B cell (primary cell): ENCODE results near the gene CTPS2. TPM values are rescaled to one million over a fixed set of nuclear protein-coding genes. Genes with fewer than 3 reads are reported as not detected.

Experiments used
- ATAC-seq: fragments of 200-7000 bp; cut with Tn5 transposase; one replicate; pipeline ENCODE4 v1.10.0; 2021; ENCODE audit warnings: low read depth, mild to moderate bottlenecking, moderate number of reproducible peaks, moderate library complexity
- CTCF ChIA-PET: fragments of 350-600 bp; sonication (Branson Sonifier 250); formaldehyde crosslinking; loops from one replicate; lab custom pipeline; 2021; ENCODE audit warnings: antibody characterized with exemption, inconsistent platforms; lab: Charles Lee
- POLR2A ChIA-PET: fragments of 350-600 bp; sonication (Branson Sonifier 250); formaldehyde crosslinking; loops from one replicate; lab custom pipeline; 2021; ENCODE audit warnings: antibody characterized with exemption; lab: Charles Lee
- DNase-seq: peaks from one replicate; pipeline ENCODE4 v3.0.0; 2013
- H2AFZ ChIP-seq: 2 replicates; pipeline ENCODE4 v1.6.1; 2012; ENCODE audit warnings: mild to moderate bottlenecking, low read depth, low read length; ENCODE audit not compliant: insufficient read depth, poor library complexity, severe bottlenecking
- H3K27ac ChIP-seq, 2 donors: 1 replicate in 1 of 2; 2 replicates in 1 of 2; pipeline ENCODE4 v1.5.1; 2012 to 2013; ENCODE audit warnings: low read length in 2 of 2, mild to moderate bottlenecking in 2 of 2, moderate library complexity in 1 of 2
- H3K27me3 ChIP-seq, 4 experiments: fragments of 200-600 bp in 1 of 4; sonication (generic) in 1 of 4; replicated peaks in 1 of 4; 1 replicate in 2 of 4; 2 replicates in 2 of 4; pipeline versions ENCODE4 v1.6.1 to v1.7.0; 2013 to 2016; ENCODE audit warnings: low read length in 3 of 4, mild to moderate bottlenecking in 2 of 4, mixed read lengths in 1 of 4, moderate library complexity in 1 of 4; ENCODE audit not compliant: insufficient read depth in 4 of 4, control insufficient read depth in 3 of 4; ENCODE audit errors: control extremely low read depth in 1 of 4
- H3K36me3 ChIP-seq, 2 experiments: replicated peaks in 1 of 2; 1 replicate in 1 of 2; 2 replicates in 1 of 2; pipeline versions ENCODE4 v1.6.1 to v1.7.1; 2013; ENCODE audit warnings: low read length in 1 of 2; ENCODE audit not compliant: insufficient read depth in 2 of 2, control insufficient read depth in 1 of 2; ENCODE audit errors: control extremely low read depth in 1 of 2, extremely low read depth in 1 of 2
- H3K4me1 ChIP-seq, 2 donors: fragments of 200-600 bp in 1 of 2; sonication (generic) in 1 of 2; 1 replicate in 1 of 2; 2 replicates in 1 of 2; pipeline versions ENCODE4 v1.5.1 to v1.6.1; 2013 to 2017; ENCODE audit warnings: low read length in 2 of 2; ENCODE audit not compliant: control insufficient read depth in 2 of 2, insufficient read depth in 2 of 2
- H3K4me2 ChIP-seq: replicated peaks from 2 replicates; pipeline ENCODE3; 2012; ENCODE audit warnings: mild to moderate bottlenecking, low read depth, low read length; ENCODE audit not compliant: poor library complexity, severe bottlenecking
- H3K4me3 ChIP-seq, 5 experiments: fragments of 200-600 bp in 1 of 5; sonication (generic) in 1 of 5; 1 replicate in 3 of 5; 2 replicates in 2 of 5; pipeline versions ENCODE4 v1.5.1 to v1.7.0; 2011 to 2016; ENCODE audit warnings: low read length in 4 of 5, mild to moderate bottlenecking in 4 of 5, low read depth in 2 of 5, control low read depth in 1 of 5, moderate library complexity in 1 of 5; ENCODE audit not compliant: insufficient read depth in 1 of 5; ENCODE audit errors: control extremely low read depth in 1 of 5, extremely low read depth in 1 of 5
- H3K79me2 ChIP-seq: fragments of 200-600 bp; sonication (generic); one replicate; pipeline ENCODE4 v1.6.0; 2016; ENCODE audit warnings: low read length; ENCODE audit not compliant: control insufficient read depth, insufficient read depth
- H3K9ac ChIP-seq: fragments of 200-600 bp; sonication (generic); 2 replicates; pipeline ENCODE4 v1.6.1; 2017; ENCODE audit warnings: mild to moderate bottlenecking, low read length, moderate library complexity
- H3K9me3 ChIP-seq, 3 donors: one replicate each; pipeline versions ENCODE4 v1.6.1 to v1.7.1; 2013; ENCODE audit warnings: low read length in 2 of 3; ENCODE audit not compliant: control insufficient read depth in 2 of 3, insufficient read depth in 1 of 3; ENCODE audit errors: control extremely low read depth in 1 of 3
- H4K20me1 ChIP-seq: 2 replicates; pipeline ENCODE4 v1.6.0; 2012; ENCODE audit warnings: mild to moderate bottlenecking, low read length; ENCODE audit not compliant: insufficient read depth, control insufficient read depth, poor library complexity, severe bottlenecking
- H3K27ac Mint-ChIP-seq: one replicate; pipeline ENCODE4 v1.8.0; 2021; ENCODE audit warnings: mixed read lengths
- H3K27me3 Mint-ChIP-seq: one replicate; pipeline ENCODE4 v1.8.0; 2021; ENCODE audit warnings: mixed read lengths
- H3K4me1 Mint-ChIP-seq: one replicate; pipeline ENCODE4 v1.8.0; 2021; ENCODE audit warnings: mixed read lengths
- H3K4me3 Mint-ChIP-seq: one replicate; pipeline ENCODE4 v1.8.0; 2021; ENCODE audit warnings: mixed read lengths
- H3K9me3 Mint-ChIP-seq: one replicate; pipeline ENCODE4 v1.8.0; 2022; ENCODE audit warnings: mixed read lengths; ENCODE audit not compliant: insufficient read depth
- EZH2 ChIP-seq: IDR thresholded peaks from 2 replicates; pipeline ENCODE4 v1.6.1; 2012; ENCODE audit warnings: borderline replicate concordance, low read depth, mild to moderate bottlenecking, moderate library complexity, low read length; ENCODE audit not compliant: insufficient read depth, poor library complexity, severe bottlenecking
- WGBS: methylation state at CpG from one replicate; pipeline ENCODE4 v1.1.5; 2013; ENCODE audit warnings: missing lambda C conversion rate; ENCODE audit not compliant: insufficient coverage; 5-methylcytosine and 5-hydroxymethylcytosine counted together
- intact Hi-C: fragments of 100-400 bp; cut with micrococcal nuclease; formaldehyde crosslinking; loops from one replicate; pipeline ENCODE4 v1.10.0; 2022
- polyA plus RNA-seq: library from polyadenylated mRNA; depleted of rRNA; stranded (reverse); fragments of >200 nt; gene quantifications from 2 replicates; pipeline ENCODE4 v1.2.3, GENCODE V29; 2012
- total RNA-seq, 2 donors: library from RNA; stranded (reverse); fragments of 120-200 nt in 1 of 2; gene quantifications; 1 replicate in 1 of 2; 2 replicates in 1 of 2; pipeline versions ENCODE4 v1.2.3 to v1.2.4, GENCODE V29; 2013 to 2022
- TF ChIP-seq, protein P1 (sequence below): fragments of 200-600 bp; IDR thresholded peaks from one replicate; pipeline ENCODE4 v1.8.0; 2022; ENCODE audit warnings: antibody characterized with exemption, mild to moderate bottlenecking

The CTPS2 gene
- total and polyA plus RNA-seq, 2 donors (not counting 1 experiment from before 2014, with no cell fraction given), result 2.5 to 11.7 TPM

GRCh38 chrX:16601885-16602284 lies 110.6 kb downstream of the CTPS2 start:
- H3K9ac ChIP-seq, result no peak overlapping the region
- H3K4me2 ChIP-seq, result no peak overlapping the region
- no peaks in the 10 kb centered on the region for H4K20me1 ChIP-seq
- intact Hi-C loops, result no loop called here
- H3K9me3 ChIP-seq, result no peaks in the 10 kb centered on the region
- no peak for TF ChIP-seq EZH2
- TF ChIP-seq, protein P1, sequence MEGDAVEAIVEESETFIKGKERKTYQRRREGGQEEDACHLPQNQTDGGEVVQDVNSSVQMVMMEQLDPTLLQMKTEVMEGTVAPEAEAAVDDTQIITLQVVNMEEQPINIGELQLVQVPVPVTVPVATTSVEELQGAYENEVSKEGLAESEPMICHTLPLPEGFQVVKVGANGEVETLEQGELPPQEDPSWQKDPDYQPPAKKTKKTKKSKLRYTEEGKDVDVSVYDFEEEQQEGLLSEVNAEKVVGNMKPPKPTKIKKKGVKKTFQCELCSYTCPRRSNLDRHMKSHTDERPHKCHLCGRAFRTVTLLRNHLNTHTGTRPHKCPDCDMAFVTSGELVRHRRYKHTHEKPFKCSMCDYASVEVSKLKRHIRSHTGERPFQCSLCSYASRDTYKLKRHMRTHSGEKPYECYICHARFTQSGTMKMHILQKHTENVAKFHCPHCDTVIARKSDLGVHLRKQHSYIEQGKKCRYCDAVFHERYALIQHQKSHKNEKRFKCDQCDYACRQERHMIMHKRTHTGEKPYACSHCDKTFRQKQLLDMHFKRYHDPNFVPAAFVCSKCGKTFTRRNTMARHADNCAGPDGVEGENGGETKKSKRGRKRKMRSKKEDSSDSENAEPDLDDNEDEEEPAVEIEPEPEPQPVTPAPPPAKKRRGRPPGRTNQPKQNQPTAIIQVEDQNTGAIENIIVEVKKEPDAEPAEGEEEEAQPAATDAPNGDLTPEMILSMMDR, result no peak
- no peaks in the 10 kb centered on the region for H3K4me1 ChIP-seq
- WGBS, result 90% methylated on average over 2 of the region's 4 CpGs
- Mint-ChIP-seq H3K4me3 (no peak overlapping the region), H3K27me3 (no peaks in the 10 kb centered on the region), H3K27ac (no peak overlapping the region), H3K4me1 (peaks cover 3% of the 10 kb centered on the region), H3K9me3 (no peaks in the 10 kb centered on the region)
- POLR2A ChIA-PET, result no interaction called here
- H3K27ac ChIP-seq, result no peak overlapping the region
- DNase-seq (no peak), ATAC-seq (no peak)
- H3K4me3 ChIP-seq, result no peak overlapping the region
- CTCF ChIA-PET, result no interaction called here
- no peaks in the 10 kb centered on the region for H3K79me2 ChIP-seq
- H3K36me3 ChIP-seq, result no peaks in the 10 kb centered on the region
- H2AFZ ChIP-seq, result no peak overlapping the region
- H3K27me3 ChIP-seq, result no peaks in the 10 kb centered on the region

DNA sequence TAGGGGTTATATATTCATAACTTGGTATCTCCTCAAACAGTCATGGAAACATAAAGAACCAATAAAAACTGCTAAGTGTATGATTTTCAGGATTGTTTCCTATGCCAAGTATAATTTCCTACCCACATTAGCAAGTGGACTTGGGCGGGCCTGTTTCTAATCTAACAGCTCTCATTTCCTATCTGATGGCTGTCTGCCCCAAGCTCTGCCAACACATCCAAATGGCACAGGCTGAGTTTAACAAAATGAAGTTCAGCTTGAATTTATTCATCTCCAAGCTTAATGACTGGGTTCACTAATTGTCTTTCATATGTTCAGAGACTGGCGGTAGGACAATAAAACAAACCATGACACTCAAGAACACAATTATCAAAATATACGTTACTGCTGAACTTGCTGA lies 118.0 kb downstream of the CTPS2 start:
- Histone ChIP-seq H4K20me1 (no peaks in the 10 kb centered on the region), H3K4me1 (no peaks in the 10 kb centered on the region), H3K4me3 (no peak overlapping the region), H3K27ac (no peak overlapping the region), H3K27me3 (no peaks in the 10 kb centered on the region), H2AFZ (no peak overlapping the region), H3K4me2 (no peak overlapping the region), H3K36me3 (no peaks in the 10 kb centered on the region), H3K9me3 (no peaks in the 10 kb centered on the region), H3K79me2 (no peaks in the 10 kb centered on the region), H3K9ac (no peak overlapping the region)
- Mint-ChIP-seq H3K27me3 (no peaks in the 10 kb centered on the region), H3K4me3 (no peak overlapping the region), H3K9me3 (peaks cover 5% of the 10 kb centered on the region), H3K4me1 (peaks cover 3% of the 10 kb centered on the region), H3K27ac (no peak overlapping the region)
- intact Hi-C loops, result no loop called here
- ChIA-PET CTCF (no interaction called here), POLR2A (no interaction called here)
- WGBS, result no CpG with 5 or more reads among the region's 3 CpGs
- DNase-seq, result no peak
- no peak for TF ChIP-seq EZH2
- TF ChIP-seq, protein P1, result no peak
- no peak for ATAC-seq
